ENCODE data around the gene ERBB4.
"Not testable (repeated sequence)": the region's sequence is repeated elsewhere in the genome, so short reads cannot be mapped to it uniquely, and the experiment has no call there.

Gene ERBB4

GRCh38 chr2:212073360-212073759 lies 465.2 kb downstream of the ERBB4 start:
- DNase-seq (ENCODE audit: low read depth): no peak

GRCh38 chr2:212066546-212066945 lies 472.1 kb downstream of the ERBB4 start:
- DNase-seq (ENCODE audit: low read depth): no peak

- no peak for DNase-seq (ENCODE audit: low read depth)
Observed at GRCh38 chr2:212064318-212064717, 474.3 kb downstream of the ERBB4 start.

GRCh38 chr2:212052412-212053159 lies 486.0 kb downstream of the ERBB4 start:
- no peak for DNase-seq (ENCODE audit: low read depth)

GRCh38 chr2:212050871-212051270 lies 487.7 kb downstream of the ERBB4 start:
- no peak for DNase-seq (ENCODE audit: low read depth)

- no peak for DNase-seq (ENCODE audit: low read depth)
Observed at GRCh38 chr2:212042562-212042961, 496.0 kb downstream of the ERBB4 start.

- DNase-seq (ENCODE audit: low read depth): no peak
Observed at GRCh38 chr2:212037062-212037461, 501.5 kb downstream of the ERBB4 start.

- DNase-seq (ENCODE audit: low read depth): no peak
Observed at GRCh38 chr2:212034841-212035585, 503.6 kb downstream of the ERBB4 start.

- no peak for DNase-seq (ENCODE audit: low read depth)
Observed at GRCh38 chr2:212033888-212034287, 504.7 kb downstream of the ERBB4 start.

- no peak for DNase-seq (ENCODE audit: low read depth)
Observed at GRCh38 chr2:212032536-212033219, 505.9 kb downstream of the ERBB4 start.

- DNase-seq (ENCODE audit: low read depth): no peak
Observed at GRCh38 chr2:212032032-212032431, 506.6 kb downstream of the ERBB4 start.

GRCh38 chr2:212030709-212031108 lies 507.9 kb downstream of the ERBB4 start:
- no peak for DNase-seq (ENCODE audit: low read depth)

GRCh38 chr2:212028798-212029394 lies 509.7 kb downstream of the ERBB4 start:
- DNase-seq (ENCODE audit: low read depth): no peak

GRCh38 chr2:212027681-212028628 lies 510.6 kb downstream of the ERBB4 start:
- no peak for DNase-seq (ENCODE audit: low read depth)

- DNase-seq (ENCODE audit: low read depth): no peak
Observed at GRCh38 chr2:212024040-212024439, 514.6 kb downstream of the ERBB4 start.

GRCh38 chr2:212022966-212023365 lies 515.6 kb downstream of the ERBB4 start:
- no peak for DNase-seq (ENCODE audit: low read depth)

GRCh38 chr2:212021947-212022346 lies 516.7 kb downstream of the ERBB4 start:
- DNase-seq (ENCODE audit: low read depth): no peak

GRCh38 chr2:212015588-212015987 lies 523.0 kb downstream of the ERBB4 start:
- no peak for DNase-seq (ENCODE audit: low read depth)

- DNase-seq (ENCODE audit: low read depth): no peak
Observed at GRCh38 chr2:212013626-212014025, 525.0 kb downstream of the ERBB4 start.

- not testable (repeated sequence) for DNase-seq (ENCODE audit: low read depth)
Observed at GRCh38 chr2:212010305-212010704, 528.3 kb downstream of the ERBB4 start.

- no peak for DNase-seq (ENCODE audit: low read depth)
Observed at GRCh38 chr2:212007972-212008371, 530.6 kb downstream of the ERBB4 start.

All from stimulated activated CD8-positive, alpha-beta memory T cell treated with anti-CD3 and anti-CD28 coated beads, Interleukin-7, amount 100 ng/mL, for 24 hours (primary cell).